Measurements from ENCODE around the gene MAP2K2.

The MAP2K2 gene

DNA sequence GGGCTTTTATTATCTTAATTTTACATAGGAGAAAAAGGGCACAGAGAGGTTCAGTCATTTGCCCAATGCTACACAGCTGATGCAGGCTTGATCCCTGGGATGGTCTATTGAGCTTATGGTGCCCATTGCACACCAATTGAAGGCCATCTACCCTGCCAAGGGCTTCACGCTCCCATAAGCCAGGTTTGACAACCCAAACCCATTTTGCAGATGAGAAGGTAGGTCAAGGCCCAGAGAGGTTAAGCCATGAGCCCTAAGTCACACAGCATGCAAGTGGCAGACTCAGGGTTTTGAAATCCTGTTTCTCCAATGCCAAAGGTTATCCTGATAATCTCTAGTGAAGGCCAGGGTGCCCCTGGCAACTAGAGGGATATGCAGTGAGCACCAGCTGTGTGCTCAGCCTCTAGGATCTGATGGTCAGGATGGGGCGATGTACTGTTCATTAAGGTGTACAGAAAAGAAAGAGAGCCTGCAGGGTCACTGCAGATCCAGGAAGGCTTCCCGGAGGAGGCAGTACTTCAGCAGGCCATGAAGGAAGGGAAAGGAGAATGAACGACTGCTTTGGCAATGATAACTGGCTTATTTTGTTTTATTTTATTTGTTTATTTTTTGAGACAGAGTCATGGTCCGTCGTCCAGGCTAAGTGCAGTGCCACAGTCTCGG lies 37.6 kb upstream of the MAP2K2 start:
- TF ChIP-seq, protein P1, sequence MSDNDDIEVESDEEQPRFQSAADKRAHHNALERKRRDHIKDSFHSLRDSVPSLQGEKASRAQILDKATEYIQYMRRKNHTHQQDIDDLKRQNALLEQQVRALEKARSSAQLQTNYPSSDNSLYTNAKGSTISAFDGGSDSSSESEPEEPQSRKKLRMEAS (IDR thresholded peaks at IDR 0.05), result no peak
- TF ChIP-seq TAF1 (IDR thresholded peaks at IDR 0.05; ENCODE audit: low read depth), result no peak
- no peak for TF ChIP-seq EGR1 (IDR thresholded peaks at IDR 0.05)
- no peak for TF ChIP-seq FOXM1 (IDR thresholded peaks at IDR 0.05; ENCODE audit: borderline replicate concordance, low read depth)
- TF ChIP-seq CREB1 (IDR thresholded peaks at IDR 0.05; ENCODE audit: low read depth), result no peak
- TF ChIP-seq TCF12 (IDR thresholded peaks at IDR 0.05; ENCODE audit: low read depth), result no peak
- TF ChIP-seq REST (IDR thresholded peaks at IDR 0.05; ENCODE audit: low read depth), result no peak
- TF ChIP-seq CEBPB (IDR thresholded peaks at IDR 0.05), result no peak
- TF ChIP-seq NFIC (IDR thresholded peaks at IDR 0.05), result no peak
- no peak for TF ChIP-seq TEAD4 (IDR thresholded peaks at IDR 0.05)
- TF ChIP-seq, protein P2, sequence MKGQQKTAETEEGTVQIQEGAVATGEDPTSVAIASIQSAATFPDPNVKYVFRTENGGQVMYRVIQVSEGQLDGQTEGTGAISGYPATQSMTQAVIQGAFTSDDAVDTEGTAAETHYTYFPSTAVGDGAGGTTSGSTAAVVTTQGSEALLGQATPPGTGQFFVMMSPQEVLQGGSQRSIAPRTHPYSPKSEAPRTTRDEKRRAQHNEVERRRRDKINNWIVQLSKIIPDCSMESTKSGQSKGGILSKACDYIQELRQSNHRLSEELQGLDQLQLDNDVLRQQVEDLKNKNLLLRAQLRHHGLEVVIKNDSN (IDR thresholded peaks at IDR 0.05), result no peak
- TF ChIP-seq ZBTB7A (IDR thresholded peaks at IDR 0.05; ENCODE audit: low read depth), result no peak

DNA sequence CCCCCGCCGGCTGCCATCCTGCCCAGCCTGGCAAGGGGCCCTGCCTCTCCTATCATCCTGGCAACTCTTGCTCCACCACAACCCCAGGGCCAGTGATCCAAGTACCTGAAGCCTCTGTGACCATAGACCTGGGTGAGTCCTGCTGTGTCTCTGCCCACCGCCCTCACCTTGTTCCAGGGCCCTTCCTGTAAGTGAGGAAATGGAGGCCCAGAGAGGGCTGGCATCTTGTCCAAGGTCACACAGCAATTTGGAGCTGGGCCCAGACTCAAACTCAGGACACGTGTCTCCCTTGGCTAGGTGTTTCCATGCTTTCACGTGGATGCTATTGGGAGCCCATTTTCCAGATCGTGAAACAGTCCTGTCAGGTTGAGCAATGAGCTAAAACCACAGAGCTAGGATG lies 33.2 kb upstream of the MAP2K2 start:
- TF ChIP-seq EP300 (IDR thresholded peaks at IDR 0.05; ENCODE audit: borderline replicate concordance), result no peak

DNA sequence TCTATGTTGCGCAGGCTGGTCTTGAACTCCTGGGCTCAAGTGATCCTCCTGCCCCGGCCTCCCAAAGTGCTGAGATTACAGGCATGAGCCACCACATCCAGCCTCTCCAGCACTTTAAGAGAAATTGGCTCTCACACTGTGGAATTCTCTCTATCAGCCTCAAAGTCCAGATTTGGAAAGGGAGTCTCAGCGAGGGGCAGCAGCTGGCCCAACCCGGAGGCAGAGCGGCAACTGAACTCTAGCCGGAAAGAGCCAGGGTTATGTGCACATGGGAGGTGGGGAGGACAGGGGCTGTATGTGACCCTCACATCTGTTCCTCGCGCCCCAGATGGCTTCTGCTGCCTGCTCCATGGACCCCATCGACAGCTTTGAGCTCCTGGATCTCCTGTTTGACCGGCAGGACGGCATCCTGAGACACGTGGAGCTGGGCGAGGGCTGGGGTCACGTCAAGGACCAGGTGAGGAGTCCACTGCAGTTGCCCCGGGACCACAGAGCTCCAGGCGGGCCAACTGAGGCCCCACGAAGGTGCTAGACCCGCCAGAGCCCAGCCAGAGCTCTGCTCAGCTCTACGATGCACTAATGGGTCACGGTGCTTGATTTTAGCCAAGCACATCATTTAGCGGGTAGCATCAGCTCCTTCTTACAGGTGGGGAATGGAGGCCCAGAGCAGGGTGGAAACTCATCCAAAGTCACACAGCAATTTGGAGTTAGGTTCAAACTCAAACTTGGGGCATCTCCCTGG lies 30.8 kb upstream of the MAP2K2 start:
- TF ChIP-seq FOXM1 (IDR thresholded peaks at IDR 0.05; ENCODE audit: borderline replicate concordance, low read depth) (no peak), YY1 (IDR thresholded peaks at IDR 0.05; ENCODE audit: low read depth) (no peak), TCF12 (IDR thresholded peaks at IDR 0.05; ENCODE audit: low read depth) (no peak), TAF1 (IDR thresholded peaks at IDR 0.05; ENCODE audit: low read depth) (no peak), EP300 (IDR thresholded peaks at IDR 0.05; ENCODE audit: borderline replicate concordance) (no peak), NFIC (IDR thresholded peaks at IDR 0.05) (no peak), TEAD4 (IDR thresholded peaks at IDR 0.05) (no peak), RAD21 (IDR thresholded peaks at IDR 0.05; ENCODE audit: low read depth) (no peak)
- TF ChIP-seq, protein P1 (IDR thresholded peaks at IDR 0.05), result no peak

GRCh38 chr19:4152241-4152998 lies 28.5 kb upstream of the MAP2K2 start:
- TF ChIP-seq EGR1 (IDR thresholded peaks at IDR 0.05), result no peak
- TF ChIP-seq EP300 (IDR thresholded peaks at IDR 0.05; ENCODE audit: borderline replicate concordance), result no peak
- TF ChIP-seq NFIC (IDR thresholded peaks at IDR 0.05), result no peak
- no peak for TF ChIP-seq REST (IDR thresholded peaks at IDR 0.05; ENCODE audit: low read depth)
- TF ChIP-seq RAD21 (IDR thresholded peaks at IDR 0.05; ENCODE audit: low read depth), result no peak
- TF ChIP-seq CEBPB (IDR thresholded peaks at IDR 0.05), result no peak
- TF ChIP-seq TCF12 (IDR thresholded peaks at IDR 0.05; ENCODE audit: low read depth), result no peak
- no peak for TF ChIP-seq CREB1 (IDR thresholded peaks at IDR 0.05; ENCODE audit: low read depth)
- TF ChIP-seq YY1 (IDR thresholded peaks at IDR 0.05; ENCODE audit: low read depth), result no peak
- TF ChIP-seq, protein P1 (IDR thresholded peaks at IDR 0.05), result no peak
- no peak for TF ChIP-seq TAF1 (IDR thresholded peaks at IDR 0.05; ENCODE audit: low read depth)

DNA sequence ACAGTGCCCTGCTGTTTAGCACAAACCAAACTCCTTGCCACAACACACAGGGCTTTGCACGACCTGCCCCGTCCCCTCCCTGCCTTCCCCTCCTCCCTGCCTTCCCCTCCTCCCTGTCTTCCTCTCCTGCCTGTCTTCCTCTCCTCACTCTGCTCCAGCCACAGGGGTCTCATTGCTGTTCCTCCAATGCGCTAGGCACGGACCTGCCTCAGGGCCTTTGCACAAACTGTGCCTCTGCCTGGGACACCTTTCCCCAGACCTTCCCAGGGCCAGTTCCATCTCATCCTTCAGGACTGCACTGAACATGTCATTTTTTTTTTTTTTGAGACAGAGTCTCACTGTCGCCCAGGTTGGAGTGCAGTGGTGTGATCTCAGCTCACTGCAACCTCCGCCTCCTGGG lies 27.7 kb upstream of the MAP2K2 start:
- no peak for TF ChIP-seq CEBPB (IDR thresholded peaks at IDR 0.05)
- TF ChIP-seq TAF1 (IDR thresholded peaks at IDR 0.05; ENCODE audit: low read depth), result no peak
- no peak for TF ChIP-seq ZBTB7A (IDR thresholded peaks at IDR 0.05; ENCODE audit: low read depth)
- no peak for TF ChIP-seq TCF12 (IDR thresholded peaks at IDR 0.05; ENCODE audit: low read depth)
- no peak for TF ChIP-seq REST (IDR thresholded peaks at IDR 0.05; ENCODE audit: low read depth)
- TF ChIP-seq NFIC (IDR thresholded peaks at IDR 0.05), result no peak
- TF ChIP-seq RAD21 (IDR thresholded peaks at IDR 0.05; ENCODE audit: low read depth), result no peak
- TF ChIP-seq FOXM1 (IDR thresholded peaks at IDR 0.05; ENCODE audit: borderline replicate concordance, low read depth), result no peak
- TF ChIP-seq EGR1 (IDR thresholded peaks at IDR 0.05), result no peak
- TF ChIP-seq, protein P1 (IDR thresholded peaks at IDR 0.05), result no peak
- TF ChIP-seq YY1 (IDR thresholded peaks at IDR 0.05; ENCODE audit: low read depth), result no peak
- TF ChIP-seq, protein P2 (IDR thresholded peaks at IDR 0.05), result no peak

All from Ishikawa (cell line).